Measurements from ENCODE around the gene IDUA. TPM values are rescaled to one million over a fixed set of nuclear protein-coding genes. Genes with fewer than 3 reads are reported as not detected.

The IDUA gene
- total RNA-seq, 1 experiment from 2014 or later: 4.6 TPM

DNA sequence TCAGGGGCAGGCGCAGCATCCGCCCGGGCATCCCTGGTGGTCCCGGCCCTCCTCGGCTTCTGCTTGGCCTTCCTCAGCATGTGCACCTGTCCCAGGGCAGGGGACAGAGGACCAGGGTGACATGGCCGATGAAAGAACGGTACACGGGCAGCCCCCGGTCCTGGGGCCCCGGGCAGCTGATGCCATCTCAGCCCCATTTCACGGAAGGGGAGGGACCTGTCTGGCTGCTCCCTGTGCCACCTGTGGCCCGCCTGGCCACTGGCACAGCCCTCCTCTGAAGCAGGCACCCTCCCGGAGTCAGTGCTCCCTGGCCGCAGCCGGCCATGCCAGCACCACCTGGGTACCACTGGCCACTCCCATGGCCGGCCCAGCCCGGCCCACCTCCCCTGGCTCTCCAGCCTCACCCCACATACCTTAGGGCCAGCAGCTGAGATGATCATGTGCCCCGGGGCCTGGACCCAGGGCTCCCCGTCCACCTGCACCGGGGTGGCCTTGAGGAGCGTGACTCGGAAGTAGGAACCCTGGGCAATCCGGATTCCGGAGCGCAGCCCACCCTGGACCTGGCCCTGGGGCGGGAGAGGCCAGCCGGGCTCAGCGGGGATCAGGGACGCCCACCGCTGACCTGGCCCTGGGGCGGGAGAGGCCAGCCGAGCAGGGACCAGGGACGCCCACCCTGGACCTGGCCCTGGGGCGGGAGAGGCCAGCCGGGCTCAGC lies 26.1 kb upstream of the IDUA start:
- Histone ChIP-seq H3K27me3 (ENCODE audit: control insufficient read depth, insufficient read depth, low read length) (no peaks in the 10 kb centered on the region), H3K36me3 (replicated peaks; ENCODE audit: control insufficient read depth, insufficient read depth, low read length) (no peaks in the 10 kb centered on the region; the same call in 1 of the 2 replicates), H3K4me3 (ENCODE audit: insufficient read depth, low read depth, low read length) (no peak overlapping the region)
- peak; percentile 62 for DNase-seq

DNA sequence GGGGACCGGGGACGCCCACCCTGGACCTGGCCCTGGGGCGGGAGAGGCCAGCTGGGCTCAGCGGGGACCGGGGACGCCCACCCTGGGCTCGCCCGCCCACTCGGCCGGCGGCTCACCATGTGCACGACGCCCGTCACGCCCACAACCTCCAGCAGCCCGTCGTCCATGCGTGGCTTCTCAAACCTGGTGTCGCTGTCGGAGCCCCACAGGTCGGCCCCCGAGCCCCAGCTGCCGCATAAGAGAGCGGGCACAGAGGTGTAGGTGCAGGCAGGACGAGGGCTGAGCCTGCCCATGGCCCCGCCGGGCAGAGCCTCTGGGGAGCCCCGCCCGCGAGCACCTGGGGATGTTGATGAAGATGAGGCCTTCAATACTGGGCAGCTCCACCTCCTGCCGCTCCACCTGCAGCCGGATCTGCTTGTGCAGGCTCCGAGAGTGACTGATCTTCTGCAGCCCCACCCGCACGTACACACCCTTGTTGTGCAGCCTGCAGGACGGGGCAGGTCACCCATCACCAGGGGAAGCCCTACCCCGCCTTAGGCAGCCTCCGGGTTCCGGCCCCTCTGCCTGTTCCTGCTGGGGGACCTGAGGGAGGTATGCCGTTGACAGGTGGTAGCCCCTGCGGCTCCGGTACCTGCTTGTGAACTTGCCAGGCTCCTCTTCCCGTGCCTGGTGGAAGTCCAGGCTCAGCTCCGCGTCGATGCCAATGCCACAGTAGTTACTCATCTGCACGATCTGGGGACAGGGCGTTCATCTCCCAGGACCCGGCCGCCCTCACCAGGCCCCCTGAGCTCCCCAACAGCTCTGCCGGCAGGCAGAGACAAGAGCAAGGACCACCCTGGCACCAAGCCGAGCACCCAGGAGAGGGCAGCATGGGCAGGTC lies 25.3 kb upstream of the IDUA start:
- DNase-seq: peak; percentile 58
- Histone ChIP-seq H3K4me3 (ENCODE audit: insufficient read depth, low read depth, low read length) (no peak overlapping the region), H3K27me3 (ENCODE audit: control insufficient read depth, insufficient read depth, low read length) (no peaks in the 10 kb centered on the region), H3K36me3 (replicated peaks; ENCODE audit: control insufficient read depth, insufficient read depth, low read length) (no peaks in the 10 kb centered on the region; the same call in 1 of the 2 replicates)

DNA sequence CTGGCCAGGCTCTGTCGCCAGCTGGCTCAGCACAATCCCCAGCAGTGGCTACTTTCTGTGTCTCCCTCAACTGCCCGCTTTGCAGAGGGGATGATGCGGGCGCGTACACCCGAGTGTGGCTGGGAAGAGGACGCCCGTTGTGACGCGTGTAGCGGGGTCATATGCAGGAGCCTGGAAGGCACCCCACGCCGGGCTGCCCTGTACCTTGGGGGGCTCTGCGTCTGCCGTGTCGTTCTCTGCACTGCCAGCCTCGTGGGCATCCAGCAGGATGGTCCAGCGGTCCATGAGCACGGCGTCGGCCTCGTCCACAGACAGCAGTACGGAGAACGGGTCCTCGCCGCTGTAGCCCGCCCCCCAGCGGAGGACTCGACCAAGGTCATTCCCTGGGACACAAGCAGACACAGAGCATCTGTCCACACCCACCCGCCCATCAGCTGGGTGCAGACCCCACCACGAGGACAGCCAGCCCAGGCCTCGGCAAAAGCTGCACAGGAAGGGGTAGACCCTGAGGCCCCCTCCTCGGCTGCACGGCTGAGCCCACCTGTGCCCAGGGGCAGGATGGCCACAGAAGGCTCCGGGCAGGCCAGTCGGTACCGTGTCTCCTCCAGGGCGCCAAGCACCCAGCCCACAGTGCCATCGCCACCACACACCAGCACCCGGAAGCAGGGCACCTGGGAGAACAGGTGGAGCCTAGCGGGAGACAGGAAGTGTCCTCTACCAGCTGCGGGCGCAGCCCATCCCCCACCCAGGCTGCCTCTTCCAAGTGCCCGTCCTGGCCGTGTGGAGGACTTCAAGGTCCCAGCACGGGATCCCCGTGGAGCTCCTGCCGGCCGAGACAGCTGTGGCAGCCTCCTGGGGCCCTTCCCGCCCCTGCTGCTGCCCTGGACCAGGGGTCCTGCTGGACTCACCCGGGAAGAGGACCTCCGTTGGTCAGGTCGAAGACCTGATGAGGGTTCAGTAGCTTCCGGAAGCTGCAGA lies 24.3 kb upstream of the IDUA start:
- no peak overlapping the region for H3K4me3 ChIP-seq (ENCODE audit: insufficient read depth, low read depth, low read length)
- peak; percentile 78 for DNase-seq
- no peaks in the 10 kb centered on the region; the same call in 1 of the 2 replicates for H3K36me3 ChIP-seq (replicated peaks; ENCODE audit: control insufficient read depth, insufficient read depth, low read length)
- H3K27me3 ChIP-seq (ENCODE audit: control insufficient read depth, insufficient read depth, low read length): no peaks in the 10 kb centered on the region; the same call in 1 of the 2 replicates

DNA sequence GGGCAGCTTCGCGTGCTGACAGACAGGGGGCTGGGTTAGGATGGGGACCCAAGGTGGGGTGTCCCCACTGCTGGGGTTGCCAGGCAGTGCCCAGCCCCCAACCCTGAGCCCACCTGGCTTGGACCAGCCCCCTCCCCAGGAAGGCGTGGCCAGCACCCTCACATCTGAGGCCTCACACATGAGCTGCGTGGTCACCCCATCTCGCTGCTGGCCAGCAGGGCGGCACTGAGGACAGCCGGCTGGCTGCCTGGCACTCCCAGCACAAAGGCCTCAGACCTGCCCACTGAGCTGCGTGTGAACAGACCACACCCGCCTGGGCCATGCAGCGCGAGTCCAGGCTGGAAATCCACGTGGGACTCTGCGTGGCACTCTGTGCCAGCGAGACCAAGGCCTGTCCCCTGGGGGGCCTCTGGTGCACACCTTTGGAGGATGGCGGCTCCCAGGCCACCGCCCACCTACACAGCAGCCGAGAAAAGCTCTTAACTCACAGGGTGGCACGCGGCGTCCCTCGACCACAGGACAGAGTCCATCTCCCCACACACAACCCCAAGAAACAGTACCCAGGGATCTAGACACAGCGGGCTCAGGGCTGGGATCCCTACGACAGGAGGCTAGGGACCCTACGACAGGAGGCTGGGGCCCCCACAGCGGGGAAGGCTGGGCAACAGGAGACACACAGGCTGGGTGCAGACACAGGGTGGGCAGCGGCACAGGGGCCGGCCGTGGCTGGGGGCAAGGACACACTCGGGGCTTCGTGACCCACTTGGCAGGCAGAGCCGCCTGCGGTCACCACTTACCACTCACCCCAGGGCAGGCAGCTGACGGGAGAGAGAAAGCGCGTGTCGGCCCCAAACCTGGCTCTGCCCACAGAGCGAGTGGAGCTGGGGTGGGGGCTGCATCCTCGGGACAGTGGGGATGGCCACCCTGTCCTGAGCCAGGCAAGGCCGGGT lies 23.3 kb upstream of the IDUA start:
- no peaks in the 10 kb centered on the region; the same call in 1 of the 2 replicates for H3K27me3 ChIP-seq (ENCODE audit: control insufficient read depth, insufficient read depth, low read length)
- H3K4me3 ChIP-seq (ENCODE audit: insufficient read depth, low read depth, low read length): no peak overlapping the region
- no peaks in the 10 kb centered on the region; the same call in 1 of the 2 replicates for H3K36me3 ChIP-seq (replicated peaks; ENCODE audit: control insufficient read depth, insufficient read depth, low read length)
- no peak for DNase-seq

DNA sequence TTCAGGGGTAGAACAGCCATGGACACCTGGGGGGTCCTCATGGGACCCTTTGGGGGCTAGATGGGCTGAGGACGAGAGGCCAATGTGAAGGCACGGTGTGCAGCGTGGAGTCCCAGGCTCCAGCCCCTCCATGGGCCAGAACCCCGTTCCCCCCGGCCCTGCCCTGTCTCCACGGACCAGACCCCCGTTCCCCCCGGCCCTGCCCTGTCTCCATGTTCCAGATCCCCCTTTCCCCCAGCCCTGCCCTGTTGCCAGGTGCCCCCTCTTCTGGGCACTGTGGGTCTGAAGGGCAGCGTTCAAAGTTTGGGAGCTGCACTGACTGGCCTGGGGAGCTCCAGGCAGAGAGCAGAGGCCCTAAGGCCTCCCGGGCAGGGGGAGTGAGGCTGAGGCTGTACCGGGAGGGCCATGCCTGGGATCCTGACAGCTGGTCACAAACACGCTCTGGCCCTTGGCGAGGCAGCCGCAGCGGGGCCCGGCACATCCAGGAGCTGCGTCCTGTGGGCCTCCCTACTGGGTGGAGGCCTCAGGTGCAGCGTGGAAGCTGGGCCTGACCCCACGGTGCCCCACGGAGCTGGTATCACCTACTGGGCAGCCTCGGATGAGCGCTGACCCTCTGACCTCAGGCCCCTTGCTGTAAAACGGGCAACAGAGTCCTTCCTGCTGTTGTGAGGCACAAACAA lies 22.4 kb upstream of the IDUA start:
- Histone ChIP-seq H3K27me3 (ENCODE audit: control insufficient read depth, insufficient read depth, low read length) (no peaks in the 10 kb centered on the region; the same call in 1 of the 2 replicates), H3K36me3 (replicated peaks; ENCODE audit: control insufficient read depth, insufficient read depth, low read length) (no peaks in the 10 kb centered on the region), H3K4me3 (ENCODE audit: insufficient read depth, low read depth, low read length) (no peak overlapping the region)
- DNase-seq: no peak

DNA sequence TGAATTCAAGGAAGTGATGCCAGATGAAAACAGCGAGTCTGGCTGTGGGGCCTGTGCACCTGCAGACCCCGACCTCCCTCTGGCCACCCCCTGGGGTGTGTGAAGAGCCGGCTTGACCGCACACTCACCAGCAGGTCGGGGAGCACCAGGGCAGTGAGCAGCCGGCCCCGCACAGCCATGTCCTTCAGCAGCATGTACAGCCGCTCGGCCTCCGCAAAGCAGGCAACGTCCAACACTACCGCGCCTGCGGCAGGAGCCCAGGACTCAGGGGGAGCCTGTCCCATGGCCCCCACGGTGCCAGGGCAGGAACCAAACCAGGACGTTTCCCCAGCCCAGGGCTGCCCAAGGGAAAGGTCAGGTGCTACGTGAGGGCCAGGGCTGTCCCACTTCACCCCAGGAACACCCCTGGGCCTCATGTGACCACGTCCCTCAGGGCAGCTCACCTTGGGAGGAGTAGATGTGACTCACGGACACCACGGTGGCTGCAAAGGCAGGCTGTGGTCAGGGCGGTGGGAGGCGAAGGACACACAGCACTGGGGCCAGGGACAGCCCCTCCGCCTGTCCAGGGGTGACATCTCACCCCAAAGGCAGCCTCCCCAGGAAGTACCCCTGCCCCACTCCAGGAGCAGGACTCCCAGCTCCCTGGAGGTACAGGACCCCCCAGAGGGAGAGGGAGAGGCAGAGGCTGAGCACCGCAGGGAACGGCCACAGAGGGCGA lies 21.6 kb upstream of the IDUA start:
- no peak for DNase-seq
- Histone ChIP-seq H3K27me3 (ENCODE audit: control insufficient read depth, insufficient read depth, low read length) (no peaks in the 10 kb centered on the region; the same call in 1 of the 2 replicates), H3K36me3 (replicated peaks; ENCODE audit: control insufficient read depth, insufficient read depth, low read length) (no peaks in the 10 kb centered on the region), H3K4me3 (ENCODE audit: insufficient read depth, low read depth, low read length) (no peak overlapping the region)

DNA sequence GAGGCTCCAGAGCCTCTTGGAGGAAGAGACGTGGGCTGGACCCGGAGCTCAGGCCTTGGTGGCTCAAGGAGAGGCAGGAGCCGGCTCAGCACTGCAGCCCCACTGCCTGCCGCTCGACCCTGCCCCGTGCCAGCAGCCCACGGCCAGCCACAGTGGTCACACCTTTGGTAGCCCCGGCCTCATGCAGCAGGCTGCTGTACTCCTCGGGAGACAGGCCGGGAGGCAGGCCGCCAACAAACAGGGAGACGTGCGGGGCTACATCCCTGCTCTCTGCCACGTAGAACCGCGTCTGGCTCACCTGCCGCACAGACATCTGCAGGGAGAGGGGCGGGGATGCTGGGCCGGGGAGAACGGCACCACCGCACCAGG lies 21.1 kb upstream of the IDUA start:
- DNase-seq: no peak
- H3K4me3 ChIP-seq (ENCODE audit: insufficient read depth, low read depth, low read length): no peak overlapping the region
- no peaks in the 10 kb centered on the region; the same call in 1 of the 2 replicates for H3K27me3 ChIP-seq (ENCODE audit: control insufficient read depth, insufficient read depth, low read length)
- no peaks in the 10 kb centered on the region for H3K36me3 ChIP-seq (replicated peaks; ENCODE audit: control insufficient read depth, insufficient read depth, low read length)

DNA sequence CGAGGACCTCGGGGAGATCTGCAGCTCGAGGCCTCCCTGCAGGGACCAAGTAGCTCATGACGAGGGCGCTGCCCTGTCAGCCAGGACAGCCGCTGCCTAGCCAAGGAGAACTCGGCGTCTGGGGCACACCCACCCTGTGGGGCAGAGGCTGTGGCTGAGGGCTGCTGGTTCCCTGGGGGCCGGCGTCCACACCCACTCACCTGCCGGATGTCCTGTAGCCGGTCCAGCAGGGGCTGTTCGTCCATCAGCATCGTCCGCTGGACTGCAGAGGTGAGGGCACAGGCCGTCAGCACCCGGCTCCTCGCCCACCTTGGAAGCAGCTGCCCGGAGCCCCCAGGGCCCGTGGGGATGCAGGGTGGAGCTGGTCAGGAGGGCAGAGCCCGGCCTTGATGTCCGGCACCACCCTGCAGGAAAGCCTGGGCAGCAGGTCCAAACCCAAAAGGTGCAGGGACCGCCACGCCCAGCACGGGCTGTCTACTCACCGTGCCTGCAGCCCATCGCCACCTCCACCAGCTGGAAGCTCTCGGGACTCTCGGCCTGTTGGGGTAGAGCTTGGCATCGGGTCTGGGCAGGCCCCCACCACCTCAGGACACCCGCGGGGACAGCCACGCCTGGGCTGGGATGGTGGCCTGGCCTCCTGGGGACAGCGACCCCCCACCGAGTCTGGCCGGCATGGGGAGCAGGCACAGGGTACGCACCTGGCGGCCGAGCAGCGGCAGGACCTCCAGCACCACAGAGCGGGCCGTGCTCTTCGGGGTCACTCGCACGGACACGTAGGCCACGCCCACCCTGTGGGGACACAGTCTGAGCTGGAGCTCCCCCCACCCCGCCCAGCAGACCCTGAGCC lies 20.4 kb upstream of the IDUA start:
- Histone ChIP-seq H3K27me3 (ENCODE audit: control insufficient read depth, insufficient read depth, low read length) (no peaks in the 10 kb centered on the region; the same call in 1 of the 2 replicates), H3K4me3 (ENCODE audit: insufficient read depth, low read depth, low read length) (no peak overlapping the region), H3K36me3 (replicated peaks; ENCODE audit: control insufficient read depth, insufficient read depth, low read length) (no peaks in the 10 kb centered on the region)
- no peak for DNase-seq

DNA sequence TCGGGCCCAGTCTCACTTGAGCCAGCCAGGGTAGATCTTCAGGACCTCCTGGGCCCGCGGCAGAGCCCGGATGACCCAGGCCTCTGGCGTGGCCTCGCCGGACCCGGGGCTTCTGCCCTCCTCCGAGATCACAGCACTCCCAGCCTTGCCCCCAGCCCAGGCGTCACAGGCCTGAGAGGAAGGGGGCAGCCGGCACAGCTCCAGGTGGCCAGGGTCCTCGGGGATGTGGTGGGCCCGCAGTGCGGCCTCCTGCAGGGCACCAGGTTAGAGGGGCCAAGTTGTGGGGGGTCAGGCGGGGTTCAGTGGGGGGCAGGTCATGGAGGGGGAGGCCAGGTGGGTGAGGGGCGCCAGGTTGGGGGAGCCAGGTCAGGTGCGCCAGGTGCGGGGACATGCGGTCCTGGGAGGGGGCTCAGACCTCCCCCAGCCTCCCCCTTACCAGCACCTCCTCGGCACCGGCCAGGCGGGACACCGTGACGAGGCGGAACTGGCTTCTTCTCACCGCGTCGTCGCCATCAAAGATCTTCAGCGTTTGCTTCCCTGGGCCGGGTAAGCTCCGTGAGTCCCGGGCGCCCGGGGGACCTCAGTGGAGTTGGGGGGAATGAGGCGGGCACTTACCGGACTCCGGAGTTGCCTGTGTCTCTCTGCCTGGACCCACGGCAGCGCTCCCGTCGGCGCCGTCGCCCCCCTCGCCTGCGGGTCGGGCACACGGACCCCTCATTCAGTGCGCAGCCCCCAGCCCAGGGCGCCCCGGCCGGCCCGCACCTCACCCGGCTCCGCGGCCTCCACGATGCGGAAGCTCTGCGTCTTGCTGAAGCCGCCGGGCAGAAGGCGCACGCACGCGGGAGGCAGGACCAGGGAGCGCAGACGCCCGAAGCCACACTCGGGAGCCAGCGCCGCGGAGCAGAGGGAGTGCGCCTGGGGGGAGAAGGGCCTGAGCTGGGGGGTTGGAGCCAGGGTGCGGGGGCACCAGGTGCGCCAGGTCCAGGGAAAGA lies 19.4 kb upstream of the IDUA start:
- DNase-seq: peak; percentile 86

DNA sequence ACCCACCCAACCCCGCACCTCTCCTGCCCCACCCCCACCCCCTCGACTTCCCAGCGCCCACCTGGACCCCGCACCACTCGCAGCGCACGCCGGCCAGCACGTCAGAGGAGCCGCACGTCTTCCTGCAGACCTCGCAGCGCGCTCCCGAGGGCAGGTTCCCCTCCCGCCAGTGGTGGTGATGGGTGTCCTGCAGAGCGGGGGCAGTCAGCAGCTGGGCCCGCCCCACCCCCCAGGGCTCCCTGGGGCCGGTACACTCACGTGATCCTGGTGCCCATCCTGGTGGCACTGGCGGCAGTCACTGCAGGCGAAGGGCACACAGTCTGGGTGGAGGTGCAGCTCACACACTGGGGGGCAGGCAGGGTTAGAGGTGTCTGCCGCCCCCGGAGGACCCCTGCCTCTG lies 18.6 kb upstream of the IDUA start:
- peak; percentile 91 for DNase-seq
- Histone ChIP-seq H3K36me3 (replicated peaks; ENCODE audit: control insufficient read depth, insufficient read depth, low read length) (no peaks in the 10 kb centered on the region), H3K27me3 (ENCODE audit: control insufficient read depth, insufficient read depth, low read length) (peaks cover 7% of the 10 kb centered on the region), H3K4me3 (ENCODE audit: insufficient read depth, low read depth, low read length) (no peak overlapping the region; the same call in 1 of the 2 replicates)

More for the DNA sequence above, 19.4 kb upstream of the IDUA start:
- Histone ChIP-seq H3K36me3 (replicated peaks; ENCODE audit: control insufficient read depth, insufficient read depth, low read length) (no peaks in the 10 kb centered on the region), H3K4me3 (ENCODE audit: insufficient read depth, low read depth, low read length) (peak overlapping the region; percentile 23; the same call in 1 of the 2 replicates), H3K27me3 (ENCODE audit: control insufficient read depth, insufficient read depth, low read length) (no peaks in the 10 kb centered on the region; the same call in none of the 2 replicates)
